GM12878 (cell line): ENCODE data around the gene CNGA4.

Experiments
- CREB1 ChIP-seq: IDR thresholded peaks from 2 replicates; pipeline ENCODE4 v1.6.1; 2012; ENCODE audit warnings: low read depth, mild to moderate bottlenecking, inconsistent platforms
- CTCF ChIP-seq, 3 experiments: IDR thresholded peaks in 2 of 3; conservative IDR thresholded peaks in 1 of 3; 2 replicates each; pipeline ENCODE4 v1.5.1; 2011; ENCODE audit warnings: low read depth in 3 of 3, low read length in 3 of 3, mild to moderate bottlenecking in 3 of 3, control low read depth in 2 of 3, moderate library complexity in 2 of 3, inconsistent platforms in 1 of 3, mixed read lengths in 1 of 3; ENCODE audit not compliant: control insufficient read depth in 2 of 3, insufficient read depth in 1 of 3; ENCODE audit errors: extremely low read depth in 1 of 3
- CUX1 ChIP-seq: IDR thresholded peaks from 2 replicates; pipeline ENCODE4 v1.6.1; 2012; ENCODE audit warnings: improper control_type of control experiment, low read depth, low read length; ENCODE audit not compliant: insufficient replicate concordance
- EZH2 ChIP-seq: IDR thresholded peaks from 2 replicates; pipeline ENCODE4 v1.6.1; 2012; ENCODE audit warnings: low read depth, mild to moderate bottlenecking, control low read depth, inconsistent platforms, low read length, borderline replicate concordance; ENCODE audit not compliant: control insufficient read depth
- GABPA ChIP-seq: IDR thresholded peaks from 2 replicates; pipeline ENCODE4 v1.6.1; 2014; ENCODE audit warnings: antibody characterized with exemption, low read depth, mild to moderate bottlenecking, inconsistent platforms
- TAF1 ChIP-seq: IDR thresholded peaks from 2 replicates; pipeline ENCODE4 v1.6.1; 2011; ENCODE audit warnings: mild to moderate bottlenecking, low read depth, low read length, borderline replicate concordance

- TF ChIP-seq TAF1 (no peak), CREB1 (no peak), CTCF (IDR thresholded peaks at IDR 0.05 in 2 of 3, conservative IDR thresholded peaks at IDR 0.05 in 1 of 3; ENCODE audit: control insufficient read depth in 2 of 3, extremely low read depth in 1 of 3, insufficient read depth in 1 of 3, low read depth in 3 of 3, low read length in 3 of 3) (no peak), GABPA (no peak), EZH2 (no peak), CUX1 (no peak)
Measured at GRCh38 chr11:6201481-6201880, 37.4 kb upstream of the CNGA4 start.
